OCI-LY1 (cell line): Measurements from ENCODE around the gene GTF2I.
"Not testable (repeated sequence)": the region's sequence is repeated elsewhere in the genome, so short reads cannot be mapped to it uniquely, and the experiment has no call there.

ENCODE experiments used
- CTCF ChIP-seq: fragments of 200-600 bp; sonication (generic), shearing (Covaris generic); IDR thresholded peaks from 2 replicates; pipeline ENCODE4 v1.5.1; 2017; ENCODE audit warnings: mild to moderate bottlenecking, antibody characterized with exemption, low read length, moderate library complexity, mixed read lengths
- EZH2 ChIP-seq: fragments of 200-600 bp; sonication (generic), shearing (Covaris generic); IDR thresholded peaks from 2 replicates; pipeline ENCODE4 v1.8.0; 2017; ENCODE audit warnings: borderline replicate concordance, mixed run types, mild to moderate bottlenecking, antibody characterized with exemption, low read length, moderate library complexity, mixed read lengths

GRCh38 chr7:74743936-74744557 lies 86.5 kb downstream of the GTF2I start:
- TF ChIP-seq CTCF, EZH2: not testable (repeated sequence)
